OCI-M2 (cell line): ENCODE results near the gene DNAJC27.
"Not testable (repeated sequence)": the region's sequence is repeated elsewhere in the genome, so short reads cannot be mapped to it uniquely, and the experiment has no call there.

Experiments
- DNase-seq: peaks from one replicate; lab custom pipeline; 2025; ENCODE audit not compliant: unreplicated experiment; lab: John Stamatoyannopoulos, UW

DNAJC27 gene

DNA sequence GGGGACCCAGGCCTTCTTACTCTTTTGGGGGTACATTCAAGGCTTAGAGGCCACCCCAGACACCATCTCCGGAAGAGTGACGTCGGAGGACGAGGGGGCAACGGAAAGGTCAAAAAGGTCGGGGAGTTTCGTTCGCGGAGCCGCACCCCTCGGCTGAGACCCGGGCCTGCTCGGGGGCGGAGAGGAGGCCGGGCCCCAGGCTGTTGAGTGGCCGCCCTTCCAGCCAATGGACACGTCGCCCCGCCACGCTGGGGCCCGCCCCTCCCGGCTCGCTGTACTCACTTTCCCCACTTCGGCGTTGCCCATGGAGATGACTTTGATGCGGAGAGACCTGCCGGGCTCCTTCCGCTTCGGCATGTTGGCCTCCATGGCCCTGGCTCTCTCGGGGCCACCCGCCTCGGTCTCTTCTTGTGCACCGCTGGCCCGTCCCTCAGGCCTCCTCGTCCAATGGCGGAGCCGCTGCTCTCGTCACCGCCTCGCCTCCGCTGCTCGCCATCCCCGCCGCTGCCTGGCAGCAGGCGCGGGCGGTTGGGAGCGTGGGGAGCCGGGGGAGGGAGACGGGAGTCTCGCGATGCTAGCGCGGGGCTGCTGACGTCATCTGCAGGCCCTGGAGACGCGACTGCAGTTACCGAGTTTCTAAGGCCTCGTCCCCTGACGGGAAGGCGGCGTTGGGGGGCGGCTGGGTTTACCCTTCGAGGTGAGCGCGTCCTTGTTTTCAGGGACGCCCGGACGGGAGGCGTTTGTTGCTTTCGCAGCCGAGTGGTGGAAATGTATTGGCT, at the start of gene DNAJC27:
DNAJC27 (minus strand) TSS at position 420 of the 779 bp plus-strand sequence; CDS start at position 369, 51 bp downstream.
- DNase-seq, result peak; percentile 43

DNA sequence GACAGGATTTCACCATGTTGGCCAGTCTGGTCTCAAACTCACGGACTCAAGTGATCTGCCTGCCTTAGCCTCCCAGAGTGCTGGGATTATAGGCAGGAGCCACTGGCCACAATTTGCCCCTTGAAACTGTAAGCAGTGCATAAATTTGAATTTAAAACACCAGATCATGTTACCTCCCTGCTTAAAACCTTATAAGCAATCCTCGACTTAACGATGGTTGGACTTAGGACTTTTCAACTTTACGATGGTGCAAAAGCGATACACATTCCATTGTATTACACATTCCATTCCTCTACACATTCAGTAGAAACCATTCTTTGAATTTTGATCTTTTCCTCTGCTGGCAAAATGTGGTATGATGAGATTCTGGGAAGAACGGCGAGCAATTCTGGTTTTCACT, 46.9 kb upstream of the DNAJC27 start:
- no peak for DNase-seq

DNA sequence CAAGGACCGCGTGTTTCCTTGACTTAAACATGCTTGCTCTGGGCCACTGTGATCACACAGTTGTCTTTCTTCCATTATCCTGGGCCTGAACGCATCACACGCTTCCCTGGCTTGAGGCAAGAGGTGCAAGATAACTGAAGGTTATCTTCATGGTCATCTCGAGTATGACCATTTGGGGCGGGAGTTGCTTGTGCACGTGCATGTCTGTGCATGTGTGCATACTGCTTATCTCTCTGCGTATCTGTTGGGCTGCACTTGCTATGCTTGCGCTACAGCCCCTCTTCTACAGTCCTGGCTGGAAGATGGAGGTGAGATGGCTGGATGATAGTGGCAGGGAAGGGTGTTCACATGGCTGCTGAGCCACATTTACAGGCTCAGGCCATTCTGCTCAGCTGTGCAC, 42.9 kb upstream of the DNAJC27 start:
- no peak for DNase-seq

DNA sequence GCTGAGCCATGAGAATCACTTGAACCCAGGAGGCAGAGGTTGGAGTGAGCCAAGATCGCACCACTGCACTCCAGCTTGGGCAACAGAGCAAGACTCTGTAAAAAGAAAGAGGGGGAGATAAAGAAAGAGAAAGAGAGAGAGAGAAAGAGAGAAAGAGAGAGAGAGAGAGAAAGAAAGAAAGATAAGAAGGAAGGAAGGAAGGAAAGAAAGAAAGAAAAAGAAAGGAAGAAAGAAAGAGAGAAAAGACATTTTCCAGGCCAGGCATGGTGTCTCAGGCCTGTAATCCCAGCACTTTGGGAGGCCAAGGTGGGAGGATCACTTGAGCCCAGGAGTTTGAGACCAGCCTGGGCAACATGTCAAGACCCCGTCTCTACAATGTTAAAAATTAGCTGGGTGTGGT, 39.6 kb upstream of the DNAJC27 start:
- not testable (repeated sequence) for DNase-seq

DNA sequence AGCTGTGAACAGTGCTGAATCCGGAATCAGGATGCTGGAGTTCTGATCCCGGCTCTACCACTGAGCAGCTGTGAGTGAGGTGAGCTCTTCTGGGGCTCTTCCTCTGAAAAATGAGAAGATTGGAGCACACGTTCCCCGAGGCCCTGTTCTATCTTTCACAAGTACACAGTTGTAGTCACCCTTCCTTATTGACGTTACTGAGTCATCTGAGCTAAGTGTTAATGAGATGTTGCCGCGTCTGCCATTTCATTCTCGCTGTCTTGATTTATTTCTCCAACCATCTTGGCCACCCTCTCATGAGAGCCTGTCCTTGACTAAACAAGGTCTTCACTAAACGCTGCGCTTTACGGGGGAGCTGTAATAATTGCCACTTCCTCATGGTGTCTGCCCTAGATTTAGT, 38.2 kb upstream of the DNAJC27 start:
- DNase-seq, result no peak

DNA sequence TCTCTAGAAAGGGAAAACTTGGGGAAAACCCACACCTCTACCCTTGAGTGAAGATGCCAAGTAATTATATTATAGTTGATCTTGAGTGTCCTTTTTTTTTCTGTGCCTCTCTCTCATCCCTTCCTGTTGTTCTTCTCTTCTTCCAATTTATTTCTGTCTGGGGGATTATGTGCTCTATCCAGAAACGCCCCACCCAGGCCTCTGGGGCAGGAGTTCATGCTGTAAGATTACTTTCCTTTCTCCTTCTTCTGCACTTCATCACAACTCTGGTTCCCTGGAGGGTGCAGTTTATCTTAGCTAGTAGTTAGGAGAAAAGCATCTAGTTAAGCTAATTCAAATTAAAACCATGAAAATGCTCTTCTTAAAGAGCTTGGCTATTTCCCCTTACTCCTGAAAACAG, 30.3 kb upstream of the DNAJC27 start:
- DNase-seq, result no peak

DNA sequence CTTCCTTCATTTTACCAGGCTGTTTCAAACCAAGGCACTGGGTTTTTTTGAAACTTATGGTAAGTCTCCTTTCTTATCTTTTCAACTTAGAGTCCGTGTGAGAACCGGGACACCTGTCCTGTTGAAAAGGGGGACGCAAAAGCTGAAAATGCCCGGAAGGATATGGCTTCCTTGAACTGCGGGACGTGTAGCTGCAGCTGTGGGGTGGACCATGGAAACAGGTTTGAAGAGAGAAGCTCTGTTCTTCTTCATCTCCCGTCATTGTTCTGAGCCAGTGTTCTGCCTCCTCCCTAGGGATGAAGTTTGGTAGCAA, 29.5 kb upstream of the DNAJC27 start:
- no peak for DNase-seq

DNA sequence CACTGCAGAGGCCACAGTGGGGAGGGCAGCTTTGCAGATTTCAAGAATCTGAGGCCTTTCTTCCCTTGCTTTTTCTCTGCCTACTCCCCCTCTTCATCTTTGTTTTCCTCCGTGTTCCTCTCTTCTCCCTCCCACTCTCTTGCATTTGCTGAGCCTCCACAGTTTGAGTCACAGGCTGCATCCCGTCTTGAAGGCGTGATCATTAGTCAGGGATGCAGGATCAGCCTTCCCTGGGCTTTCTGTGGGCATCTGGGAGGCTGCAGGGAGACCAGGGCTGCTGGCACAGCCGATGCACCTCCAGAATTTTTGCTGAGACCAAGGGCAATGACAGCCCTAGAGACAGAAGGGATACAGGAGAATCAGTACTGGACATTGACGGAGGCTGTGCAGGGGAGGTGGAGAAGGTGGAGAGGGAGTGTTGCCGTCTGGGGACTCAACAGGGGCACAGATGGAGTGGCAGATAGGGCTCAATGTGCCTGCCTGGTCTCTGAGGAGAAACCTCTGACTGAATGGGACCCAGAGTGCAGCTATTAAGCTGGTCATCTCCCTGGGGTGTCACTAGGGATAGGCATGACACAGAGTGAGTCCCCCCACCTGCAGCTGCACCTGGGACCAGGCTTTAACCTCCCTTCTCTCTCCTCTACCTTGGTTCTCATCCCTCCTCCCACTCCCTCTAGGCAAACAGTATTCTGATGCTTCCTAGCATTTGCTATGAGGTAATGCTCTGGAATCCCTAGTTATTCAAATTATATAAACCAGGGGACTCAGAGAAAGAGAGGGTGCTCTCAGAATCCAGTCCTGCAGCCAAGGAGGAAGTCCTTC, 29.0 kb upstream of the DNAJC27 start:
- no peak for DNase-seq

DNA sequence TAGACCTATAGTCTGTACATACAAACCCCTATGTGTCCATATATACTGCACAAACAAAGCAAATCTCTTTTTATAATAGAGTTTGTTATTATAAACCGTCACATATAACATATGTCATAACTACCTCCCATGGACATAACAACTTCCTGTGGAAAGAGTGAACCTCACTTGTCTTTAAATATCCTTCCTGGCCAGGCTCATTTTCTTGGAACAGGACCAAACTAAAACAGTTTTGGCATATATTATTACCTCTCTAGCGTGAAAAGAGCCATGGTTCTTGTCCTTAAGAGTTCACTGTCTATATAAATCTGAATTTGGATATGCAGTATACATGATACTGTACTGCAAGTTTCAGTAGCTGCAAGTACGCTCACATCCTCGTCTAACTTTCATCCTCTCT, 28.3 kb upstream of the DNAJC27 start:
- DNase-seq, result no peak

DNA sequence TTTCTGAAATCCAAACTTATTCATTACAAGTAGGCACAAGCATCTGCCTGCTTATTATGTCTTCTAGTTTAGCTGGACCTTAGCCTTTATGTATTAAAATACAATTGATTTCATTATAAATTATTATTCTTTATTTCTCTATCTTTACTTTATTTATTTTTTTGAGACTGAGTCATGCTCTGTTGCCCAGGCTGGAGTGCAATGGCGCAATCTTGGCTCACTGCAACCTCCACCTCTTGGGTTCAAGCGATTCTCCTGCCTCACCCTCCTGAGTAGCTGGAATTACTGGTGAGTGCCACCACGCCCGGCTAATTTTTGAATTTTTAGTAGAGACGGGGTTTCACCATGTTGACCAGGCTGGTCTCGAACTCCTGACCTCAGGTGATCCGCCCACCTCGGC, 27.3 kb upstream of the DNAJC27 start:
- not testable (repeated sequence) for DNase-seq

DNA sequence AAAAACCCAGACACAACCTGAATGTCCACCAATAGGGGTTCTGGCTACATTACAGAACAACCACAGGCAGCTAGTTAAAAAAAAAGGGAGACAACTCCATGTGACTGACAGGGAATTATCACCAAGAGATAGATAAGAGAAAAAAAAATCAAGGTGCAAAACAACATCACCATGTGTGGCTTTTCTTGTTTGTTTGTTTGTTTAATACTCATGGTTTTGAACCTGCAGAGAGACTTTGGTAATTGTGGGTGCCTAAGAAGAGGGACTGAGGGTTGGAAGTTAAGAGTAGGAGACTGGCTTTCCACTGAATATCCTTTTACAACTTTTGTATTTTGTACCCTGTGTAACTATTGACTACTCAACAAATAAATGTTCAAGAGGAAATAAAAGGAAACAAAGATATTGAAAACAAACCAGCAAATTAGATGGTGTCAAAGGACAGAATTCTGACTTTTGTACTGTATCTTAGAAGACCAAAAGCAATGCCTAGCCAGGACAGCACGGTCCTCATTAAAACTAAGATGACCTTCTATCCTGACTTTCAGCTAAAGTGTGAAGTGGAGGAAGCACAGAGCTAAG, 22.5 kb upstream of the DNAJC27 start:
- no peak for DNase-seq

DNA sequence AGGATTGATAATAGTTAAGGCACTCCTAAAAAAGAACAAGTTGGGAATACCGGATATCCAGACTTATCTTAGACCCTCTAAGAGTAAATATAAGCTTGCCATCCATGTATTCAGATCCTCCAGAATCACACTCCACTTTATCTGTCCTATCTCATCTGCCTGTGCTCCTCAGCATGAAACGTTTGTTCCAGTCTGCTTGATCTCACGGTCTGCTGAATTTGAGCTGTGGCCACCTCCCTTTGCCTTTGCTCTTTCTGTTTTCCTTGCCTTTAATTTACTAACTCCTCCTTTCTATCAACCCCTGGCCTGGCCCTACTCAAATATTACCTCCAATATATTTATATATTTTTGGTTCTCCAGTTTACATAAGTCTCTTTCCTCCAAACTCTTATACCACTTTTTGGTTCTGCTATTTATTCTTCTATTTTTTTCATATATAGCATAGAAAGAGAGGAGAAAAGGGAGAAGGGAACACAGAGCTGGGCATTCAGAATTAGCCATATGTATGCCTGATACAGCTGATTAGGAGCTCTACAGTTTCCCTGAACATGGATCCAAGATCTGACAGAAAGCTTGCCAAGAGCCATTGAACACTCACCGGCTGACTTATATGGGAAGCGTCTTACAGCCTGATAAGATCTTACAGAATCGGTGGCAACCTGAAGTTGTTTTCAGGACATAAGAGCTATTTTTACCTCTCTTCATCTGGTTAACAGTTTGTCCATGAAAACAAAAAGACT, 21.8 kb upstream of the DNAJC27 start:
- no peak for DNase-seq

DNA sequence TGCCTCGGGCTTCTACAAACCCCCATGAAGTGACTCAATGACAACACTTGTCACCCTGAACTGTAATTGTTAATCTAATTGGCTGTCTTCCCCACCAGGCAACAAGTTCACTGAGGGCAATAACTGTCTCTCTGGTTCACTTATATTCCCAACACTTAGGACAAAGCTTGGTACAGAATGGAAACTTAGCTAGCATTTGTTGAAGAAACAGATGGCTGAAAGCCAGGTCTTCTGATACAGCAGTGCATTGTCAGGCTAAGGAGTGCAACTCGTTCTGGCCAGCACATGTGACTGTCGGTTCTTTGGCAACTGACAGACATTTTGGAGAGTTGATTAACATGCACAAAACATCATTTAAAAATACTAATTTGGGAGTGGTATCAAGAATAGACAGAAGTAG, 14.6 kb upstream of the DNAJC27 start:
- DNase-seq, result no peak

DNA sequence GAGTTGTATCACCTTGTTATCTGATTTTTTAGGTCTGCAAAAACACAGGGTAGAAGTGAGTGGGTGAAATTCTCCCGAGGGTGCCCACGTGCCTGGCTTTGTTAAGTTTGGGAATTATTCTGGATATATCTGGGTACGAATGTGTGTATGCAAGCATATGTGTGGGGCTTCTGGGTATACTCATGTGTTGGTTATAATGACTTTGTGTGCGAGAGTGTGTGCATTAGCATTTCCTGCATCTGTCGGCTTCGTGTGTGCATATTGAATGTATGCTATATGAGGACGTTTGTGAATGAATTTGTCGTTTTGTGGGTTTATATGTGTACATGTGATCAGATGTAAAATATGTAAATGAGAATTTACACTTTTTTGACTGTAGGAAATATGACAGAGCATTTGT, 13.8 kb upstream of the DNAJC27 start:
- DNase-seq, result no peak

DNA sequence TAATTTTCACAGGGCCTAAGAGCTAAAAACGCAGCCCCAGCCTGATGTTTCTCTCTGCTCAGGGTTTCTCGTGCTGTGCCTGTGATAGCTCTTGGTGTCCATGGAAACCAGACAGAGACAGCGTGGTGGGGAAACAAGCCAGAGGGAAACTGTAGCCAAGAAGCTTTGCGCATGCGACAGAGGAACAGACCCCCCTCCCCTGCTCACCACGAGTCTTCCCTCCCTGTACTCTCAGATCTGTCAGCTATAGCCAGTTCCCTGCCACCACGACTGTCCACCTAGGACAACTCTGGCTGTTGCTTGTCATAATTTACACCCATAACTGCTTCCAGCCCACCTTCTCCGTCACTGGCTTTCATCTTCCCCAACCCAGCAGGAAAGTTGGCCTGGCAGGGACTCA, 13.2 kb upstream of the DNAJC27 start:
- no peak for DNase-seq

DNA sequence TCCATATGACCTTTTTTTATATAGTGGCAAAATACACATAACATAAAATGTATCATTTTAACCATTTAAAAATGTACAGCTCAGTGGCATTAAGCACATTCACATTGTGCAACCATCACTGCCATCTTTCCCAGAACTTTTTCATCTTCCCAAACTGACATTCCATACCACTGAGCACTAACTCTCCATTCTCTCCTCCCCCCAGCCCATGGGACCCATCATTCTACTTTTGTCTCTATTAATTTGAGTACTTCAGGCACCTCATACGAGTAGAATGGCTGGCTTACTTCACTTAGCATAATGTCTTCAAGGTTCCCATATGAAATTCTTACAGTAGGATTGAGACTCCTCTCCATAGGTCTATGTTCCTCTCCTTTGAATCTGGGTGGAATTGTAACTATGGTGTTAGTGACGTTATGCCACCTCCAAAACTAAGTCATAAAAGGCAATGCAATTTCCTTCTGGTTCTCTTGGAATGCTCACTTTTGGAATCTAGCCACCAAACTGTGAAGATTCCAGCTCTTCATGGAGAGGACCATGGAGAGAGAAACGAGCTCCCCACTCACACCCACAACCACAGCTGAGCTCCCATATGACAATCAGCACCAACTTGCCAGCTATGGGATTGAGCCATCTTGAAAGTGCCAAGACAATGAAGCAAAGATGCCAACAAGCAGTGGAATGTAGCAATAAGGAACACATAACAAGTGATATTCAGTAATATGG, 9.8 kb upstream of the DNAJC27 start:
- DNase-seq, result no peak

DNA sequence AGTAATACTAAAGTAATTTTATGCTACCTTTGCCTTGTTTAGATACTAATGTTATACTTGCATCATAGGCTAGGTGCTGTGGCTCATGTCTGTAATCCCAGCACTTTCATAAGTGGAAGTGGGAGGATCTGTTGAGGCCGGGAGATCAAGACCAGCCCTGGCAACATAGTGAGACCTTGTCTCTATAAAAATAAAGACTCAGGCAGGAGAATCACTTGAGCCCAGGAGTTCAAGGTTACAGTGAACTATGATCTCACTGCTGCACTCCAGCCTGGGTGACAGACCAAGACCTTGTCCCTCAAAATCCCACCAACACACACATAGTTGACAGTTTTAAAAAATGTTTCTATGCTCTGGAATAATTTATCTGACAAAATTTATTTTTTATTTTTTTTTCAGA, 6.9 kb upstream of the DNAJC27 start:
- DNase-seq, result no peak

DNA sequence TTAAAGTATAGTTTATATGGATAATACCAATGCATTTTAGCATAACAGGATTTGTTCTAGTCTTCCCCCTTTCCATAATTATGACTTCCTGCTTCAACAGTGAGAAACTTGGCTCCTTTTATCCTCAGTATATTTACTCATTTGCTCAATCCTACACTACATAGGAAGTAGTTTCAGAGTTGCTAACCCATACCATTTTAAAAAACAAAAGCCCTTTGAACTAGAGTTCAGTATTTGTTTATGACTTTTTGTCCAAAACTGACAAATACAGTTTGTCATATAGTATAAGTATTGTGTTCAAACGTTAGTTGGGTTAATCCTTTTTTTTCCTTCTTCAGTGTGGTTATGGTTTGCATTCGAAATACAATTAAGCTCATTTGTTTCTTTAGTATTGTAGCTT, 5.9 kb upstream of the DNAJC27 start:
- DNase-seq, result no peak

DNA sequence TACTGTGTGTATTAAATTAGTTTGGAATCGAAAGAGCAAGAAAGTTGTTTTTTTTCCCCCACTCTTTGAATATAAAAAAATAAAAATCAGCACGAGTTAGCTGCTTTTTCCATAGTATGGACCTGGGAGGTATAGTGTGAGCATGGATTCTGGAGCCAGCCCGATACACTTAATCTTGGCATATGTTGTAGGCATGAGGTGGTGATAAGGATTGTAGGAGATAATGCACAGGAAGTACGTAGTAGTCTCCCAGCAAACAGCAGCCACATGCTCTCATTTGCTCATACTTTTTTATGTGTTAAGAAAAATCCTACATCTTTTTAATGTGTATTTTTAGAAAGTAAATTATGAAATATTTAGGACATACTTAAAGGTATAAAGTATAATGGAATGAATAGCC, 2.1 kb upstream of the DNAJC27 start:
- no peak for DNase-seq

DNA sequence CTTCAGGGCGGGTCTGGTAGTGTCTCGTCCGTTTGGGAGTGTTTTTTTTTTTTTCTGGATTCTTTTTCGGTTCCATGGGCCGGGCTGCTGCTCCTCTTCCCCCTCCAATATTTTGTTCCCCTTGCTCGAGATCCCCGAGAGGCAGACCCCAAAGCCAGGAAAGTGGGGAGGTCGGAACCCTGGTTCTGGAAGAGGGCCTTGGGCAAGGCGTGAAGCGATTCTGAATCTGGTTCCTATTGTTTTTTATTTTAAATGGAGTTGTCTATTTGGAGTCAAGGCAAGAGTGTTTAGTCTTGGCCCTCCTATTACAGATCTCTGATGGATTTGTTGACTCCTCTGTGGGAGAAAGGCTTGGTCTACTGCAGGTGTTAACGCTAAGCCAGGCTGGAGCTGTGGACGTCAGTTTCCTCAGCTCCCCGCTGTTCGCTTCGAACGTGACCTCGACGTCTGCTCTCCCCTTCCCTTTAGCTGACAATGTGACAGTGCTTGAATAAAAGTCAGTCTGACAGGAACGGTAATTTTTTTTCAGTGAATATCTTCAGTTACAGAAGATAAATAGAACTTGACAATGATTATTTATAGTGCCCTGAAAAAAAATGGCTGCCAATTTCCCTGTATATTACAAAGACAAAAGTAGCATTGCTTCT, 683 bp upstream of the DNAJC27 start:
- DNase-seq, result no peak

DNA sequence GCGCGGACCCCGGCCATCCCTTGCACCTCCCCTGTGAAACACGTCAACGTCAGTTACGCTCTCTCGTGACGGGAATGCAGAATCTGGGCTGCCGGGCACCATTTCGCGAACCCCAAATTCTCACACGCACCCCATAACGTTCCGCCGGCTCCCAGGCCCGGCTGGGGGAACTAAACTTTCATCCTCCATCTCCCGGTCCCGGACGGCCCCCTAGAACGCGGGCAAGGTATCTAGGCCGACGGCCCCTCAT, 544 bp downstream of the DNAJC27 start:
- DNase-seq, result no peak
